Uterus (tissue), 2 donors: ENCODE data around the gene EFNA3.

Experiments
- POLR2A ChIP-seq, 2 donors: fragments of 450-650 bp; IDR thresholded peaks; one replicate each; pipeline ENCODE4 v1.6.1; 2016; ENCODE audit warnings: antibody characterized with exemption in 2 of 2, mild to moderate bottlenecking in 1 of 2, moderate library complexity in 1 of 2
- TF ChIP-seq, protein P1 (sequence below), 4 experiments: fragments of 200-600 bp in 2 of 4; fragments of 450-650 bp in 2 of 4; sonication (generic) in 2 of 4; IDR thresholded peaks; one replicate each; pipeline ENCODE4 v1.5.1; 2016 to 2019; ENCODE audit warnings: antibody characterized with exemption in 4 of 4, mild to moderate bottlenecking in 2 of 4, moderate library complexity in 1 of 4

DNA sequence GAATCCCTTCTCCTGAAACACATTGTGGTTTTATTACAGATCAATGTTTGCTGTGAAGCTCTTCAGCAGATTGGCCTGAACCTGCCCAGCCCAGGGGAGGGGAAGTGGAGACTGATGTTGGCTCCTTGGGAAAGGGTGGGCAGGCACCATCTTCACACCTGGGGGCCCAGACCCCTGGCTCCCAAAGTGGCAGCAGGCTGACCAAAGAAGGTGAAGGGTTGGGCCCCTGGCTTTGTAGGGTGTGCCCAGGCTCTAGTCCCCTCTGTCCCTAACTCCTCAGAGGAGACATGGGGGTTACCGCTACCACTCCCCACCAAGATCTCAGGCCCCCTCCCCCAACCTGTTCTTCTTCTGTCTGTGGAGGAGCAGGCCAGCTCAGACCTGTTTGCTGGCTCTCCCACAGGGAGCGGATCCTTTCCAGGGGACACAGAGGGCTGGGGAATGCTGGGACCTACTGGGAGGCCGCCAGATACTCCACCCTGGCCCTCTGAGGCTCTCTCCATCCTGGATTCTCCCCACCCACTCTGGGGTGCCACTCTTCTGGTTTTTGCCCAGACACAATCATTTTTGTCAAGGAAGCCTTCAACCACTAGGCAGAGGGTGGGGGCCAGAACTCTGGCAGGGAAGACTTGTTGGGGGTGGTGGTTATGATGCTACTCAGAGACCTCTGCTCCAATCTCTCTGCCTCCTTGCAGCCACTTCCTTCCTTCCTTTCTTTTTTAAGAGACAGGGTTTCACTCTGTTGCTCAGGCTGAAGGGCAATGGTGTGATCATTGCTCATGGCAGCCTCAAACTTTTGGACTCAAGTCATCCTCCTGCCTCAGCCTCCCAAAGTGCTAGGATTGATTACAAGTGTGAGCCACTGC, 5.0 kb upstream of the EFNA3 start:
- TF ChIP-seq, protein P1, sequence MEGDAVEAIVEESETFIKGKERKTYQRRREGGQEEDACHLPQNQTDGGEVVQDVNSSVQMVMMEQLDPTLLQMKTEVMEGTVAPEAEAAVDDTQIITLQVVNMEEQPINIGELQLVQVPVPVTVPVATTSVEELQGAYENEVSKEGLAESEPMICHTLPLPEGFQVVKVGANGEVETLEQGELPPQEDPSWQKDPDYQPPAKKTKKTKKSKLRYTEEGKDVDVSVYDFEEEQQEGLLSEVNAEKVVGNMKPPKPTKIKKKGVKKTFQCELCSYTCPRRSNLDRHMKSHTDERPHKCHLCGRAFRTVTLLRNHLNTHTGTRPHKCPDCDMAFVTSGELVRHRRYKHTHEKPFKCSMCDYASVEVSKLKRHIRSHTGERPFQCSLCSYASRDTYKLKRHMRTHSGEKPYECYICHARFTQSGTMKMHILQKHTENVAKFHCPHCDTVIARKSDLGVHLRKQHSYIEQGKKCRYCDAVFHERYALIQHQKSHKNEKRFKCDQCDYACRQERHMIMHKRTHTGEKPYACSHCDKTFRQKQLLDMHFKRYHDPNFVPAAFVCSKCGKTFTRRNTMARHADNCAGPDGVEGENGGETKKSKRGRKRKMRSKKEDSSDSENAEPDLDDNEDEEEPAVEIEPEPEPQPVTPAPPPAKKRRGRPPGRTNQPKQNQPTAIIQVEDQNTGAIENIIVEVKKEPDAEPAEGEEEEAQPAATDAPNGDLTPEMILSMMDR (IDR thresholded peaks at IDR 0.05), result no peak
- no peak for TF ChIP-seq POLR2A (IDR thresholded peaks at IDR 0.05)
